ENCODE results near the gene PCNX2. TPM values are rescaled to one million over a fixed set of nuclear protein-coding genes. Genes with fewer than 3 reads are reported as not detected.

The PCNX2 gene
- total RNA-seq, 1 experiment from 2014 or later: 11.0 TPM

DNA sequence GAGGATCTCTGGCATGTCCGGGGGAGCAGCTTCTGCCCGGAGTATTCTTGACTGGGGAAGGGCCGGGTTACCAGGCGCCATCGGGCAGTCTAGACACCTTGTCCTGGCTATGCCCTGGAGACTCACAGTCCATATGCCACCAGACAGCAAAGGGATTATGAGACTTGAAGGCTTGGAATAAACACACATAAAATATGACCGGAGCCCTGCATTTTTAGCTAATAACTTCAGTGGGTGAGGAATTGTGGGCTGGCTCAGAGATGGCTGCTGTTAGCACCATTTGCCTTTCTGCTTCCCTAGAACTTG lies 329.7 kb downstream of the PCNX2 start:
- Histone ChIP-seq H3K4me3 (no peak overlapping the region), H3K27ac (no peak overlapping the region), H3K36me3 (peaks cover 34% of the 10 kb centered on the region), H3K4me1 (replicated peaks) (no peaks in the 10 kb centered on the region), H3K9me3 (replicated peaks) (no peaks in the 10 kb centered on the region), H3K27me3 (replicated peaks) (no peaks in the 10 kb centered on the region)
- no peak for DNase-seq (ENCODE audit: low read depth in 1 of 2, low spot score in 2 of 2)

DNA sequence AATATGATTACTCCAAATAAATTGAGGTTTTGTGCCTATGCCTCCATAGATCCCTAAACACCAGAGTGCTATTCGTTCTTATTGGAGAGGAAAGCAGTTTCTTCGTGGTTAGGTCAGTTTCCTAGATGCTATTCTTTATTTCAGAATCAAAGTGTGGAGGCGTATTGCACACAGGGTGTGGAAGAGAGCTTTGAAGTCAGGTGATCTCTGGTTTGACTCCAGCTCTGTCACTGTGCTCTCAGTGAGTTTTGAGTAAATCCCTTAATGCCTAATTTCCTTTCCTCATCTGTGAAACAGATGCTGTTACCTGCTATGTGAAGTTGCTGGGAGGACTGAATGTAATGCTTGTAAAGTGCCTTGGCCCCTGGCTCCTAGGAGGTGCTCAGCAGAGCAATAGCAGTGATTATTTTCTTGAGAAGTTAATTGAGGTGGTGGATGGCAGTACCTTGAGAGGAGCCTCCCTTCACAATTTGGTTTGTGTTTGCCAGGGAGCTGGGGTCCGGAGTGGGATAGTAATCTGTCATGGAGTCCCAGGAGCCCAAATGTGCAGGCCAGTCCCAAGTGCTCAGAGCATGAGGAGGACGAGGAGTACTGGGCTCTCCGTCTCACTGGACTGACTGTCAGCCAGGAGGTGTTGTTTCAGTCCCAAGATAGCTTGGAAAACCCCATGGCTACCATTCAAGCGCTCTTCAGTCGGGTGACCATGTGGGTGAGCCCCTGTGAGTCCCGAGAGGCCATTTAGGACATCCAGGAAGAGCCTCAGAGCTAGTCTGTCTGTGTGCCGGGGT lies 330.2 kb downstream of the PCNX2 start:
- Histone ChIP-seq H3K4me1 (replicated peaks) (no peaks in the 10 kb centered on the region), H3K27me3 (replicated peaks) (no peaks in the 10 kb centered on the region), H3K4me3 (no peak overlapping the region), H3K27ac (no peak overlapping the region), H3K9me3 (replicated peaks) (no peaks in the 10 kb centered on the region), H3K36me3 (peaks cover 28% of the 10 kb centered on the region)
- no peak for DNase-seq (ENCODE audit: low read depth in 1 of 2, low spot score in 2 of 2)

DNA sequence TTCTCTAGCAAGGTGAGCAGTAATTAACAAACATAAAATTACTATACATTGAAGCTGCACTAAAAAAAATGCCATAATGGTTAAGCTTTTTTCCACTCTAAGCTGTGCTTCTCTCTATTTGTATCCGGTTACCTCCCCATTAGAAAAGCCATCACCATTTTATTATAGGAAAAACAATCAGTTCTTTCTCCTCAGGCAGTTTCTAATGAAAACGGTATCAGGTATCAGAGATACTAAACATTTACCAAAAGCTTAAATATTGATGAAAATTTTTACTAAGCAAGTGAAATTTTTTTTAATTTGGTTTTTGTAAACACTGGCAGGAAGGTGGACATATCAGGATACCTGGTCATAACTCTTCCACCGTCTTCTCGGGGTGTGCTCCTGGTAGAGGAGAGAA lies 330.9 kb downstream of the PCNX2 start:
- Histone ChIP-seq H3K9me3 (replicated peaks) (no peaks in the 10 kb centered on the region), H3K27me3 (replicated peaks) (no peaks in the 10 kb centered on the region), H3K4me1 (replicated peaks) (no peaks in the 10 kb centered on the region), H3K4me3 (no peak overlapping the region), H3K27ac (no peak overlapping the region), H3K36me3 (peaks cover 27% of the 10 kb centered on the region; the same call in 1 of the 2 replicates)
- DNase-seq (ENCODE audit: low read depth in 1 of 2, low spot score in 2 of 2): no peak

DNA sequence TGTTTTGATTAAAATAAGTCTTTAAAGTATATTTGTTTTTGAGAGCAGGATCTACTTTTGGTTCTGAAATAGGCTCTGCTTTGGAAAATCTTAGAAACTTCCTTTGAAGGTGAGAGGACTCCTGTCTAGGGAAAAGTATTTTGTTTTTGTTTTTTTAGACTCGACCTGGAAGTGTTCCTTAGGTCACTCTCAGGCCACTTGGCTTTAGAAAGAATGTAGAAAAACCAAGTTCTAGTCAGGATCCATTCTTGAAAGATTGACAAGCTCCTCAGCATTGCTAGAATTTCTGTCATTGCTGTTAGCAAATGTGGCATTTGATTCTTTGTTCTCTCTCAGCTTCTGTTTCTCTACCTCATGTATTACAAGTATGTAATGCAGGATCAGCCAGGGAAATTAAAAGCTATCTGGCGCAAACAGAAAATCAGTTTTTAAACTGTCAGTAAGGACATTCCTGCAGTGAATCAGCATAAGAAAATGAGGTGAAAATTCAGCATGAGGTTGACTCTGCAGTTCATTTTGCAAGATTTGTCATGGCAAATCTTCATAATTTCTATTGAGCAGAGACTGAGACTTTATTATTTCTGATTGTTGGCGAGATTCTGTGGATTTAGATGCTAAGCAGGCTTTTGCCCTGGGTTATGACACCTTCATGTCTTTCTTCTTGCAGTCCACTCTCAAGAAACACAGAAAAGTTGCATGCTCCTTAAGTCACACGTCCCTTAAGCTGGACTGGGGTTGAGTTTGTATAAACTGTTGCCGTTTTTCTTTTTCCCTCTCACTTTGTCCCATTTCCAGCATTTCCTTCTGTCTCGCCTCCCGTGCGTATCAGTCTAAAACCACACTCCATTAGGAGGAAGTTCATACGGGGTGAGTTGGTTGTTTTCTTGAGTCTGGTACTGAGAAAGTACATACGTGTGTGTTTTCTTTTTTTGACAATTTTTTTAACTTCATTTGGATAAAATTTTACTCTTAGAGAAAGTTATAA lies 332.5 kb downstream of the PCNX2 start:
- no peak for DNase-seq (ENCODE audit: low read depth in 1 of 2, low spot score in 2 of 2)
- Histone ChIP-seq H3K36me3 (peaks cover 31% of the 10 kb centered on the region), H3K4me3 (no peak overlapping the region), H3K27ac (no peak overlapping the region), H3K9me3 (replicated peaks) (no peaks in the 10 kb centered on the region), H3K27me3 (replicated peaks) (no peaks in the 10 kb centered on the region), H3K4me1 (replicated peaks) (no peaks in the 10 kb centered on the region)

DNA sequence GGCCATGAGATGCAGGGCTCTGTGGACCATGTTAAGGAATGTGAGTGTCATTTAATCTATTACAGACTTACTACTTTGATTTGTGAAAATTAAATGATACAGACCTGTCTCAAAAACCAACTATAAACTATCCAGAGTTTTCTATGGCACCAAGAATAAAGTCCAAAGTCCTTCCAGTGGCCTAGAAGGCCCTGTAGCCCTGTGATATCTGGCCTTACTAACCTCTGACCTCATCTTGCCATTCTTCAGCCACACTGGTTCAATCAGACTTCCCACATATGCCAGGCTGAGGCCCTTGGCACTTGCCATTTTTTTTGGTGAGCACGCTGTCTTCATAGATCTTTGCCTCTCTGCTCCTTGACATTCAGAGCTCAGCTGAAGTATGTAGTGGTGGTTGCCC lies 337.5 kb downstream of the PCNX2 start:
- H3K27me3 ChIP-seq (replicated peaks): no peaks in the 10 kb centered on the region
- no peak overlapping the region for H3K4me3 ChIP-seq
- H3K27ac ChIP-seq: no peak overlapping the region
- H3K36me3 ChIP-seq: peaks cover 22% of the 10 kb centered on the region
- H3K4me1 ChIP-seq (replicated peaks): peaks cover 14% of the 10 kb centered on the region
- no peaks in the 10 kb centered on the region for H3K9me3 ChIP-seq (replicated peaks)
- DNase-seq (ENCODE audit: low read depth in 1 of 2, low spot score in 2 of 2): no peak

DNA sequence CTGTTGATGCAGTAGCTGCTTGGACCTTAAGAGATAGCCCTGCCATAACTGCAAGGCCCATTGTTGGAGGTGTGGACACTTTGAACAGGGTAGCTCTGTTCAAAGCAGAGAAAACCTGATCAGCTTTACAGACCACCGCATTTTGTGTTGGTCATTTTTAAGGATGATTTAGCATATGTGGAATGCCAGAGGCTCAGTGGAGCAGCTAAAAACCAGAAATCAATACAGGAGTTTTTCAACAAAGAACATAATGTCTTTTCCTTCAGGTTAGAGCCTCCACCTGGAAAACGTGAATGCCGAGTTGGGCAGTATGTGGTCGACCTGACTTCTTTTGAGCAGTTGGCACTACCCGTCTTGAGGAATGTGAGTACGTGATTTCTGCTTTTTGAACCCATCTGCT lies 339.4 kb downstream of the PCNX2 start:
- H3K36me3 ChIP-seq: peaks cover 17% of the 10 kb centered on the region; the same call in 1 of the 2 replicates
- no peaks in the 10 kb centered on the region for H3K27me3 ChIP-seq (replicated peaks)
- H3K27ac ChIP-seq: no peak overlapping the region
- no peak for DNase-seq (ENCODE audit: low read depth in 1 of 2, low spot score in 2 of 2)
- no peaks in the 10 kb centered on the region for H3K9me3 ChIP-seq (replicated peaks)
- H3K4me3 ChIP-seq: no peak overlapping the region
- H3K4me1 ChIP-seq (replicated peaks): peaks cover 29% of the 10 kb centered on the region

DNA sequence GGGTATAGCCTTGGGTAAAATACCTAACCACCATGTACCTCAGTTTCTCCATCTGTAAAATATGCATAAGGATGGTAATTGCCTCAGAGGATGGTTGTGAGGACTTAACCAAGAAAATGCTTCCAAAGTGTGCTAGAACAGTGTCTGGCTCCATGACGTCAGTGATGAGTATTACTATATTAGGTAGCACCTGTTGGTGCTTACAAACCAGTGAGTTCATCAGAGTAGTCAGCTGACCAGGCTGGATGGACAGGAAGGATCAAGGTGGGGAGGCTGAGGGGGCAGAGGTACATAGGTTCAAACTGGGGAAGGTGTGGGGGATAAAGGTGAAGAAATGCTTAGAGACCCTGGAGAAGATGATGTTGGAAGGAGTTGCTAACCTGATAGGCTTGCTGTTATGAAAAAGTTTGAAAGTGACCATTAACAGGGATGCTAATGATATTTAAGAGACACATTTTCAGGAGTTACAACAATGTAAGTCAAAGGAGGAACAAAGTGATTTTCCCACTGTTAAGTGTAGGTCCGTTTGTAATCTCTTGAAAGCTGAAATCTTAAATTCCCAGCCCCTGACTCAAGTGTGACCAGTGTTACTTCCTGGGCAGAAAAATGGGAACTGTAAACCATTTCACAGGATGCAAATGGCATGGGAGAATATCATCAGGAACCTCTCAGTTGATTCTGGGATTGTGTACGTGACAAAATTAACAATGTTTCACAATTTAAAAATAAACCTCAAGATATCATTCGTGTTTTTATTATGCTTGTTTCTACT lies 340.7 kb downstream of the PCNX2 start:
- H3K4me3 ChIP-seq: no peak overlapping the region
- peak overlapping the region; percentile 61 for H3K27ac ChIP-seq
- H3K9me3 ChIP-seq (replicated peaks): no peaks in the 10 kb centered on the region
- peaks cover 17% of the 10 kb centered on the region; the same call in 1 of the 2 replicates for H3K36me3 ChIP-seq
- no peaks in the 10 kb centered on the region for H3K27me3 ChIP-seq (replicated peaks)
- no peak for DNase-seq (ENCODE audit: low read depth in 1 of 2, low spot score in 2 of 2)
- peaks cover 31% of the 10 kb centered on the region for H3K4me1 ChIP-seq (replicated peaks)

DNA sequence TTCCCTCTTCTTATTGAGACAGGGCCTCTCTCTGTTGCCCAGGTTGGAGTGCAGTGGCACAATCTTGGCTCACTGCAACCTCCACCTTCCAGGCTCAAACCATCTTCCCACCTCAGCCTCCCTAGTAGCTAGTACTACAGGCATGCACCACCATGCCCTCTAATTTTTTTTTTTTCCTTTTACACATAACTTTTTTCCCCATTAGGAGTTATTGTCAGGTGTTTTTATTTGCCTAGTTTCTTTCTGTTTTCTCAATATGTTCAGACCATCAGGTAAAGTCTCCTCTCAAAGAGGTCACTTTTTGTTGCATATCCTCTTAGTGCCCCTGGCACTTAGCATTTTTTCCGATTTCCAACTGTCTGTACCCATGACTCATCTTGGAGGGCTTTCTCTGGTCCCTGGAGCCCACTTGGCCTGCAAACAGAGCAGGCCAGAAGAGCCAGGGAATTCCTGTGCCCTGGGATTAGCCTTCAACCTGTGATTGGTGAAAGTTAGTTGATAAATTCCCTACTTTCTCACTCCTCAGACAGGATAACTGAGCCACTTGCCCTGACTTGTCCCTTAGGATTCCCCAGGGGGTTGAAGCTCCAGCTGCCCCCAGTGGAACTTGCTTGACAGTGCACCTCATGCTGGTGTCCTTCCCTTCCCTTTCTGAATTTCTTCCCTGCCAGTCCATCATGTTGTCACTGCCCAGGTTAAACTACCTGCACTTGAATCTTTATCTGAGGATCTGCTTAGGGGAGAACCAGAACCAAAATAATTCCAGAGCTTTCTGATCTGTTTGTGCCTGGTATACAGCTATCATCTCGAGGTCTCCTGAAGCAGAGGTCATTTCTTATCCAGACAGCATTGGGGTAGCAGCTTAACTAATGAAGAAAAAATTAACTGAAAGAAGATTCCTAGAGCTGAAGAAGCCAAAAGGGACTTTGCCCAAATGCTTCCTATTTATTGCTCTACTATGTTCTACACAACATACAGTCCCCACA lies 342.7 kb downstream of the PCNX2 start:
- Histone ChIP-seq H3K4me1 (replicated peaks) (peaks cover 33% of the 10 kb centered on the region), H3K36me3 (peaks cover 3% of the 10 kb centered on the region; the same call in 1 of the 2 replicates), H3K9me3 (replicated peaks) (no peaks in the 10 kb centered on the region), H3K4me3 (no peak overlapping the region), H3K27me3 (replicated peaks) (no peaks in the 10 kb centered on the region), H3K27ac (no peak overlapping the region)
- DNase-seq (ENCODE audit: low read depth in 1 of 2, low spot score in 2 of 2): peak; percentile 55 to 58

DNA sequence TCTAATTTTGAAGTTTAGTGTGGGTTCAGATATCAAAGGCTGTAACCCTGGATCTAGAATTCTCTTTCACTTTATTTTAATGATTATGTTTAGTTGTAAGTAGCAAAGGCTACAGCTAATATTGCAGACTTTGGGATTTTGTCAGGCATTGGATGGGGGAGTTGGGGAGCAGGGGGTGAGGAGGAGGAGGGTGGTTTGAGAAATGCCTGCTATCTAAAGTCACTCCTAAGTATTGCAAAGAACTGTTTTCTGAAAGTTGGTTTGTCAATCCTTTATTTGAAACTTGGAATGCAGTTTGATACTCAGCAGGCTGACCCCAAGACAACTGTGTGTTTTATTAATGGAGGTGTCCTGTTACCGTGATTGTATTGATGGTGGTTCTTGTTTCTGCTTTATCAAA lies 343.9 kb downstream of the PCNX2 start:
- no peak overlapping the region for H3K27ac ChIP-seq
- H3K9me3 ChIP-seq (replicated peaks): no peaks in the 10 kb centered on the region
- H3K4me3 ChIP-seq: 0 out of 2 replicates have a peak overlapping the region, but pooled peaks have one; percentile 56
- no peaks in the 10 kb centered on the region for H3K27me3 ChIP-seq (replicated peaks)
- 0 out of 2 replicates have a peak, but pooled peaks cover 3% of the 10 kb centered on the region for H3K36me3 ChIP-seq
- DNase-seq (ENCODE audit: low read depth in 1 of 2, low spot score in 2 of 2): no peak
- peaks cover 33% of the 10 kb centered on the region for H3K4me1 ChIP-seq (replicated peaks)

DNA sequence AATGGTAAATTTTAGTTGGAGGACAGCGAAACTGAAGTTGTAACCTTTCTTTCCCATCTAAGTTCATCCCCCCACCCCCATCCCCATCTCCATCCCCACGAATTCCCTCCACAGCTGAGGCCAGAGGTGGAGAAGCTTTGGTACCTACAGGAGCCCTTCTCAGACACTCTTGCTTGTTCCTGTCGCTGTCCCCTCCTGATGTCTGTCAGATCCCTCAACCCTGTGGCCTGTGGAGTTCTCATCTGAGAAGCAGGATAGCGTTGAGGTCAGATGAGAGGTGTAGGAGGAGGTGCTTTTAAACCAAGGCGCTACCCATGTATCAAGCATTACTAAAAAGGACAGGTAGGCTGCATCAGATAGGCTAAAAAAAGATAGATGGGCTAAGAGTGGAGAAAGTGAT lies 344.3 kb downstream of the PCNX2 start:
- Histone ChIP-seq H3K4me1 (replicated peaks) (peaks cover 33% of the 10 kb centered on the region), H3K27me3 (replicated peaks) (no peaks in the 10 kb centered on the region), H3K27ac (no peak overlapping the region), H3K4me3 (peak overlapping the region; percentile 56), H3K9me3 (replicated peaks) (no peaks in the 10 kb centered on the region), H3K36me3 (0 out of 2 replicates have a peak, but pooled peaks cover 3% of the 10 kb centered on the region)
- DNase-seq (ENCODE audit: low read depth in 1 of 2, low spot score in 2 of 2): no peak

DNA sequence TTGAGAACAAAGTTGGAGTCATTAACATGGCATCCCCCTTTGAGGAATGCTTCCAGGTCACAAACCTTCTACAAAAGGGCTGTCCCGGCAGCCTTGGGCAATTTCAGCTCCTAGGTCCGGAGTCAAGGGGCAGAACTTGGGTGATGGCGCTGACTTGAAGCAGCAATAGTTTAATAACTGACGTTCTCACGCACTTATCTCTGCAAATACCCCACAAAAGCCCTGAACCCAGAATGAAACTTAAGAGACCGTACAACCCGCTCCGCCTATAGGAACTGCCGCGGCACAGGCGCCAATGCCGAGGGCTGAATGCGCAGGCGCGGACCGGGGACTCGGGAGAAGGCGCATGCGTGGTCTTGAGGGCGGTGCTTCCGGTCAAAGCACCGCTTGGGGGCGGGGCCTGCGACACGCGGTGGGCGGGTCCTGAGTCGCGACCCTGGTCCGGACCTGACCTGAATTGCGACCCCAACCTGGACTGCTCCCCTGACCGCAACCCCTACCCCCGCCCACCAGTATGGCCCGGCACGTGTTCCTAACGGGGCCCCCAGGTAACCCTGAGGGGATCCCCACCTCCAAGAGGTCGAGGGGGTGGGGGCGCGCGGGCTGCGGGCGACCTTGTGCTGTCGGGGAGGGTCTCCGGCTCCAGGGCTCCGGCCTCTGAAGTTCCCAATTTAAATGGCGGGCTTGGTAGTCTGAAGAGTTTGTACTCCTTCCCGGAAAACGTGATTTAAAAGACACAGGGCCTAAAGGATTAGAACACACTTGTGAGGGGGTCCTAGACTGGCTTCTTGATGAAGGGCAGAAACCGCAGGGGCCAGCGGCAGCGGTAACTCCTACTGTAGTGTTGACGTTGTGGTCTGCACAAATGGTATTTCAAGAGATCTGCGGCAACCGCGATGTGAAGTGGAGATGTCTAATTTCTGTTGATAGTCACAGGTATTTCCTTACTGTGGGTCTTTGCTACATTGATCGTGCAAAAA lies 345.0 kb downstream of the PCNX2 start, which contains the start of gene NTPCR:
TSS of gene NTPCR (plus strand) at position 415 of the 980 bp plus-strand sequence. CDS start at position 515, 100 bp downstream.
- DNase-seq (ENCODE audit: low read depth in 1 of 2, low spot score in 2 of 2): peak; percentile 92 to 93
- peaks cover 33% of the 10 kb centered on the region for H3K4me1 ChIP-seq (replicated peaks)
- no peaks in the 10 kb centered on the region for H3K36me3 ChIP-seq
- peak within 1 kb of the TSS; percentile 78 for H3K27ac ChIP-seq
- no peaks in the 10 kb centered on the region for H3K9me3 ChIP-seq (replicated peaks)
- peak within 1 kb of the TSS; percentile 56 for H3K4me3 ChIP-seq
- no peaks in the 10 kb centered on the region for H3K27me3 ChIP-seq (replicated peaks)
